ENCODE data around the gene GLT6D1.

GRCh38 chr9:135665795-135666189, 26.5 kb upstream of the GLT6D1 start:
- TF ChIP-seq CTCF (IDR thresholded peaks at IDR 0.05) (no peak), POLR2A (IDR thresholded peaks at IDR 0.05) (no peak), EP300 (IDR thresholded peaks at IDR 0.05; ENCODE audit: low read depth) (no peak), POLR2AphosphoS5 (IDR thresholded peaks at IDR 0.05) (no peak)

All from transverse colon (tissue), 4 donors.